Measurements from ENCODE around the gene KCNC1. TPM values are rescaled to one million over a fixed set of nuclear protein-coding genes. Genes with fewer than 3 reads are reported as not detected.

The KCNC1 gene
- total RNA-seq = not detected in 2 replicates

DNA sequence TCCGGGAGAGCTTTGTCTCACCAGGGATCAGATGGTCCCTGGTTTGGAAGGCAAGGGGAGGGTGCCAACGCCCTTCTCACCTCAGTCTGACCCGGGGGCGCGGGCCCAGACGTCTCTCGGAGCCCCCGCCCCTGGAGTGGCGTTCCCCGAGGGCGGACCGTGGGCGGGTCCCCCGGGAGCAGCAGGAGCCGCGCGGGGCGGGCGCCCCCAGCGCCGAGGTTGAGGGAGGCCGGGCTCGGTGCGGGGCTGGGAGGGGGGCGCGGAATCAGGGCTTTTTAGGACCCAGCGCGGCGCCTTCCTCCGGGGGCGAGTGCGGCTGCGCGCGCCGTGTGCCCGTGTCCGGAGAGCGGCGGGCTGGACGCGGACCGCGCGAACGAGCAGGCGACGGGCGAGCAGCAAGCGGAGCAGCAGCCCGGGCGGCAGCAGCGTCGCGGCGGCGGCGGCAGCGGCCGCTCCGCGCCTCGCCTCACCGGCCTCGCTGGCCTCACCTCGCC is at the start of gene KCNC1:
Gene KCNC1 (plus strand): TSS at position 364 of the 494 bp plus-strand sequence. CDS start 1,222 bp downstream, outside the sequence.

DNA sequence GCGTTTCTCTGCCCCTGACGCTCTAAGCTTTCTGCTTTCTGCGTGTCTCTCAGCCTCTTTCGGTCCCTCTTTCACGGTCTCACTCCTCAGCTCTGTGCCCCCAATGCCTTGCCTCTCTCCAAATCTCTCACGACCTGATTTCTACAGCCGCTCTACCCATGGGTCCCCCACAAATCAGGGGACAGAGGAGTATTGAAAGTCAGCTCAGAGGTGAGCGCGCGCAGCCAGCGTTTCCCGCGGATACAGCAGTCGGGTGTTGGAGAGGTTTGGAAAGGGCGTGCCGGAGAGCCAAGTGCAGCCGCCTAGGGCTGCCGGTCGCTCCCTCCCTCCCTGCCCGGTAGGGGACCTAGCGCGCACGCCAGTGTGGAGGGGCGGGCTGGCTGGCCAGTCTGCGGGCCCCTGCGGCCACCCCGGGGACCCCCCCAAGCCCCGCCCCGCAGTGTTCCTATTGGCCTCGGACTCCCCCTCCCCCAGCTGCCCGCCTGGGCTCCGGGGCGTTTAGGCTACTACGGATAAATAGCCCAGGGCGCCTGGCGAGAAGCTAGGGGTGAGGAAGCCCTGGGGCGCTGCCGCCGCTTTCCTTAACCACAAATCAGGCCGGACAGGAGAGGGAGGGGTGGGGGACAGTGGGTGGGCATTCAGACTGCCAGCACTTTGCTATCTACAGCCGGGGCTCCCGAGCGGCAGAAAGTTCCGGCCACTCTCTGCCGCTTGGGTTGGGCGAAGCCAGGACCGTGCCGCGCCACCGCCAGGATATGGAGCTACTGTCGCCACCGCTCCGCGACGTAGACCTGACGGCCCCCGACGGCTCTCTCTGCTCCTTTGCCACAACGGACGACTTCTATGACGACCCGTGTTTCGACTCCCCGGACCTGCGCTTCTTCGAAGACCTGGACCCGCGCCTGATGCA is 15.3 kb upstream of the KCNC1 start, which contains the start of gene MYOD1:
Gene MYOD1 (plus strand): TSS at position 544 of the 910 bp plus-strand sequence. CDS start 212 bp downstream, at position 756.

Other genes with a start within 250 kb of the KCNC1 start
- not detected in 2 replicates for gene USH1C, start 190.4 kb upstream of the KCNC1 start, total RNA-seq
- not detected in 2 replicates for gene OTOG, start 187.5 kb upstream of the KCNC1 start, total RNA-seq
- gene MYOD1, start 15.2 kb upstream of the KCNC1 start, total RNA-seq = not detected in 2 replicates

Data from bladder microvascular endothelial cell (primary cell).